ENCODE measurements around the gene DCUN1D5.
"Not testable (repeated sequence)": the region's sequence is repeated elsewhere in the genome, so short reads cannot be mapped to it uniquely, and the experiment has no call there.

Gene DCUN1D5

GRCh38 chr11:103053997-103054396 is 38.0 kb downstream of the DCUN1D5 start:
- no peak for DNase-seq

- no peak for DNase-seq
Measured at GRCh38 chr11:103051981-103052380, 40.0 kb downstream of the DCUN1D5 start.

GRCh38 chr11:103051151-103051801 is 40.7 kb downstream of the DCUN1D5 start:
- no peak for DNase-seq

GRCh38 chr11:103050351-103050750 is 41.6 kb downstream of the DCUN1D5 start:
- no peak for DNase-seq

- DNase-seq: no peak
Measured at GRCh38 chr11:103047837-103048236, 44.1 kb downstream of the DCUN1D5 start.

DNA sequence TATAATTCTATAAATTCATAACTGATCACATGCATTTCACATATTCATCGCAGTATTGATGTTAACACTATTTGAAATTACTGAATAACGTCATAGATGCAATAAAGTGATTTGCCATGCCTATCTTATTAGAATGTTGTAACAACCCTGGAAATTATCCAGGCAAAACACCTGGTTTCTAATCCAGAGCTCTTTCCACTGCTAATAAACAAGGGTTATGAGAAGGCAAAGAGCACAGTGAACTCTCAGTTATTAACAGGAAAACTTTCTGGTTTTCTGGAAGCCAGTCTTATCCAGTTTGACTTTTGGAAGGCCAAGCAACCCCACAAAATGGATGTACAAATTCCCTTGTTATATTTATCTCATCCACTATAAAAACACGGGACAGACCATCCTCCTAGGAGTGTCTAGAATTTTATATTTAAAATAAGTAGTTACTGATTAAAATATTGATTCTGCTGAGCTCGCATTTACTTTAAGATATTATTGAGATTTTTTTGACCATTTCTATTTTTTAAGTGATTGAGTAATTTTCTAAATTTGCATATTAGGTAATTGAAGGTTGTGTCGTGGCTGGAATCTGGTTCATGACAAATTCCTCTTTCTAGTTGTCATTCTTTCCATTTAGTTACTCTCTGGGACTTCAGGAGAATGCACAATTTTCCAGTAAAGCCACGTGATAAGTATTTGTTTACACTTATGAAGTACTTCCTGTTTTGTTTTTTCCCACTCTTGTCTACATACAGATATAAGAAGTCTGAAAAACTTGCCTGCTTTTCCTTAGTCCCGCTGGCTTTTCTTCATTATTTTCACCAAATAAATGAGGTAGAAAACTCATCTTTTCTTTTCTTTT is 47.9 kb downstream of the DCUN1D5 start:
- DNase-seq: no peak

- DNase-seq: no peak
Measured at GRCh38 chr11:103042161-103042560, 49.8 kb downstream of the DCUN1D5 start.

- peak in 3 of 6 experiments; percentile 30 to 61 (median 44) for DNase-seq
Measured at GRCh38 chr11:103035791-103036434, 56.0 kb downstream of the DCUN1D5 start.

DNA sequence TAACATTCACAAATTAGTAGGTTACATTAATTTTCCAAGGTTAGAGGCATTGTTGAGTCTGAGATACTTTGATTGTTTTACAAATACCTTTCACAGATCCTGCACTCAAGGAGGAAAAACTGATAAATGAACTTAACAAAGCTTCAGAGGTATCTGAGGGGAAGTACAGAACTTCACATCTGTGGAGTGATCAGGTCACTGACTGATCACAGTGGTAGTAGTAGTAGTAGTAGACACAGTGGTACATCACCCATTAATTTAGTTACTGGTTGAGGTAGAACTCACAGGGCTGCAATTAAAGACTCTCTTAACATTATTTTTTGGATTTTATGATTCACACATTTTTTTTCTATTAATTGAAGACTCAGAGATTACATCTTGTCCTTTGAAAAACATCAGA is 56.7 kb downstream of the DCUN1D5 start:
- no peak for DNase-seq

DNA sequence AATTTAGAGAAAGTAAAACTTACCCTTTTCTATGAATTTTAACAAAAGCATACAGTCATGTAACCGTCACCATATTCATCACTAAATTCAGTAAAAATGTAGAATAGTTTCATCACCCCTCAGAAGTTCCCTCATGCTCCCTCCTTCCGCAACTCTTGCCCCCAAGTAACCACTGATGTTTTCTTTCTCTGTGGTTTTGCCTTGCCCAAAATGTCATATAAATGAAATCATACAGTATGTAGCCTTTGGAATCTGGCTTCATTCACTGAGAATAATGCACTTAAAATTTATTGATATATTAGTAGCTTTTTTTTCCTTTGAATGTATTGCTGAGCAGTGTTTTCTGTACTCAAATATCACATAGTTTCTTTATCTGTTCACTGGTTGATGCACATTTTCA is 60.1 kb downstream of the DCUN1D5 start:
- DNase-seq: no peak

DNA sequence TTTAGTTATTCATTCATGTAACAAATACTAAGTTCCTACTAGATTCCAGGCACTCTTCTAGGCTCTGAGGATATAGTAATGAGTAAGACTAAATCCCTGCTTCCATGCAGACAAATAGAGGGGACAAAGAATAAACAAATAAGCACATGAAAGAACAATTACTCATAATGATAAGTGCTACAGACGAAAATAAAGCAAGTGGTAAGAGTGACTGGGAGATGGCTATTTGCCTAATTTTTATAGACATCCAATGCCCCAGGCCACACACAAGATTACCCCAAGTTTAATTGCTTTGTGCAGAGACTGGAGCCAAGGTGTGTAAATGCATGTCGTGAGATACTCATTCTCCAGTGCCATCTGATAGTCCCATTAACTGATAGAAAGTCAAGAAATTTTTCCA is 62.6 kb downstream of the DCUN1D5 start:
- DNase-seq: no peak

DNA sequence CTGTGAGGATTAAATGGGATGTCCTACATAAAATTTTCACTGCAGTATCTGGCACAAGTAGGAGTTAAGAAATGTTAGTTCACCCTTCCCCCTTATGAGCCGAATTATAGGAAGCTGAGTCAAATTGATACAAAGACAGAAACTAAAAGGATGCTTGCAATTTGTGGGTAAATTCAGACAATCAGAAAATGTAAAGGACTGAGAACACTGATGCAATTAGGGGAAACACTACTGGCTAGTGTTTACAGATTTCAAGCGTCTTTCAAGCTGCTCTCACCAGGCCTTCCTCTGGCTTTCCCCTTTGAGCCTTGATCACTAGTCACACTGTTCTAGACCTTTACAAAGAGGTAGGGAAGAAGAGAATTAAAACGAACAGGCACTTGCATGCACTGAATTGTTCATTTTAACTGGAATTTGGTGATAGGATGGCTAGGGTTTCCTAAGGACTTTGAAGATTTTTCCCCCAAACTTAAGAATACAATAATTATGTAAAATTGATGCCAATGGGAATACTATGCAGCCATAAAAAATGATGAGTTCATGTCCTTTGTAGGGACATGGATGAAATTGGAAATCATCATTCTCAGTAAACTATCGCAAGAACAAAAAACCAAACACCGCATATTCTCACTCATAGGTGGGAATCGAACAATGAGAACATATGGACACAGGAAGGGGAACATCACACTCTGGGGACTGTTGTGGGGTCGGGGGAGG is 63.5 kb downstream of the DCUN1D5 start:
- not testable (repeated sequence) for DNase-seq

DNA sequence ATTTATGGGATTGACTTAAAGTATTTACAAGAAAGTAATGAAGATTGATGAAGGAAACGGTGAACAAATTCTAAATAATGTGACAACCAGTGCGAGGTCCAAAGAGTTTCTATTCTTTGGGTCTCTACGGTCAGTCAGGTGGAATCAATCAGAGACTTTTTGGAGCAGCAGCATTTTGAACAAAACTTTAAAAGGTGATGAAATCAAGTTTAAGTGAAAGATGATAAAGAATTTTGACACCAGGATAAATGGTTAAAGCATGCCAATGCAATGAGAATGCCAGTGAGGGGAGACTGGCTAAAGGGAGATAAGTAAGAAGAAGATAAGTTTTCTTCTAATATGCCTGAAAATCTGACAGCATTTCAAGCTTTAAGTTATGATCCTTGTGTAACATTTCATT is 67.9 kb downstream of the DCUN1D5 start:
- no peak for DNase-seq

DNA sequence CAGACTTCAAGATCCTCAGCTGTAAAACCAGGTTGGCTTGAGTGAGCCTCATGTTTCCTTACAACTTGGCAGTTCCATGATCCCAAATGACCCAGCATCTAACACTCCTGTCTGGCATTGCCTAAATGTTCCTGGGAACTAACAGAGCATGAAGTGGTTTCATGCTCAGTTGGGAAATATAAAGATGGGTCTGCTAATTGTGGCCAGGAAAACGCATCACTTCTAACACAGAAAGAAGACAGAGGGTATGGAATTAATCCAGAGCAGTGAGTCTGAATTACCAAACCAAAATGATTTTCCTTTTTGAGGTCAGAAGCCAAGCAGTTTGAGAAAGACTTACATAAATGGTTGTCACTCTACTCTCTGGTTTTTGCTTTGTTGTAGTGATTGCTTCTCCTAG is 75.9 kb downstream of the DCUN1D5 start:
- no peak for DNase-seq

DNA sequence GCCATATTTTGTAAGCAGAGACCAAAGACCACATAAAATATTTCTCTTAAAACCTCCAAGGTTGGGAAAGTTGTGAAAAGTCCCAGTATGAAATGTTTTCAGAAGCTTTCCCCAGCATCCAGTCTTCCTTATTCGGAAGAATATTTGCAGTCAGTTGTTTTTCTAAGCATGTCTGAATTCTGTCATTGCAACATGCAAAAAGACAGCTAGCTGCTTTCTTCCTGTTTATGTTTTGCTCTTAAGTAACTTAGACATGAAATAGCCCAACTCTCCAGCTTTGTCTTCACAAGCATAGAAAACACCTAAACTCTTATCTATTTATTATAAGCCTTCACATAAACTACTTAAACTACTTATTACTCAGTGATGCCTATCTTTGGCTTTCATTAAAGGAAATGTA is 78.5 kb downstream of the DCUN1D5 start:
- DNase-seq: no peak

Data from stimulated activated naive CD4-positive, alpha-beta T cell (primary cell).